DND-41 (cell line): ENCODE measurements around the gene ALG9.

Experiments
- ATAC-seq: fragments of 200-7000 bp; cut with Tn5 transposase; 3 replicates; pipeline ENCODE4 v1.9.1; 2021; ENCODE audit warnings: low read depth; ENCODE audit not compliant: insufficient read depth
- DNase-seq: peaks from one replicate; pipeline ENCODE4 v3.0.0-alpha.2; 2020
- H2AFZ ChIP-seq: 2 replicates; pipeline ENCODE4 v1.6.0; 2012; ENCODE audit warnings: low read depth, low read length
- H3K27ac ChIP-seq: 2 replicates; pipeline ENCODE4 v1.5.1; 2012; ENCODE audit warnings: low read length, inconsistent platforms
- H3K27me3 ChIP-seq: fragments of 200-600 bp; sonication (generic); 2 replicates; pipeline ENCODE4 v1.6.0; 2012; ENCODE audit warnings: low read length, mild to moderate bottlenecking, inconsistent platforms; ENCODE audit not compliant: insufficient read depth, poor library complexity
- H3K36me3 ChIP-seq: 2 replicates; pipeline ENCODE4 v1.5.1; 2012; ENCODE audit warnings: low read length, inconsistent platforms; ENCODE audit not compliant: insufficient read depth
- H3K4me1 ChIP-seq: 2 replicates; pipeline ENCODE4 v1.5.1; 2012; ENCODE audit warnings: mild to moderate bottlenecking, low read length; ENCODE audit not compliant: insufficient read depth
- H3K4me2 ChIP-seq: 2 replicates; pipeline ENCODE4 v1.6.0; 2012; ENCODE audit warnings: mild to moderate bottlenecking, moderate library complexity, low read length, inconsistent platforms; ENCODE audit not compliant: insufficient read depth
- H3K4me3 ChIP-seq, 2 experiments: fragments of 200-600 bp in 1 of 2; shearing (Covaris generic) in 1 of 2; 2 replicates each; pipeline ENCODE4 v1.5.1; 2012 to 2016; ENCODE audit warnings: inconsistent platforms in 2 of 2, low read length in 2 of 2, mild to moderate bottlenecking in 2 of 2, low read depth in 1 of 2, moderate library complexity in 1 of 2
- H3K79me2 ChIP-seq: 2 replicates; pipeline ENCODE4 v1.6.0; 2012; ENCODE audit warnings: low read length, inconsistent platforms; ENCODE audit not compliant: insufficient read depth
- H3K9ac ChIP-seq: 2 replicates; pipeline ENCODE4 v1.6.0; 2012; ENCODE audit warnings: low read depth, mild to moderate bottlenecking, inconsistent platforms, low read length, moderate library complexity
- H3K9me3 ChIP-seq: 2 replicates; pipeline ENCODE4 v1.5.1; 2012; ENCODE audit warnings: low read length, moderate library complexity, mild to moderate bottlenecking, inconsistent platforms; ENCODE audit not compliant: insufficient read depth, severe bottlenecking
- H4K20me1 ChIP-seq: 2 replicates; pipeline ENCODE4 v1.6.0; 2012; ENCODE audit warnings: low read length; ENCODE audit not compliant: insufficient read depth
- EZH2 ChIP-seq: IDR thresholded peaks from 3 replicates; pipeline ENCODE4 v1.6.1; 2012; ENCODE audit warnings: borderline replicate concordance, low read depth, mild to moderate bottlenecking, moderate library complexity, low read length, inconsistent platforms; ENCODE audit not compliant: severe bottlenecking
- TF ChIP-seq, protein P1 (sequence below): IDR thresholded peaks from 2 replicates; pipeline ENCODE4 v1.5.1; 2012; ENCODE audit warnings: borderline replicate concordance, low read length, moderate library complexity, mild to moderate bottlenecking; ENCODE audit not compliant: poor library complexity, severe bottlenecking; ENCODE audit errors: extremely low read depth

Gene ALG9

GRCh38 chr11:111840143-111840542, 31.2 kb downstream of the ALG9 start:
- H3K36me3 ChIP-seq, result peaks cover 55% of the 10 kb centered on the region

DNA sequence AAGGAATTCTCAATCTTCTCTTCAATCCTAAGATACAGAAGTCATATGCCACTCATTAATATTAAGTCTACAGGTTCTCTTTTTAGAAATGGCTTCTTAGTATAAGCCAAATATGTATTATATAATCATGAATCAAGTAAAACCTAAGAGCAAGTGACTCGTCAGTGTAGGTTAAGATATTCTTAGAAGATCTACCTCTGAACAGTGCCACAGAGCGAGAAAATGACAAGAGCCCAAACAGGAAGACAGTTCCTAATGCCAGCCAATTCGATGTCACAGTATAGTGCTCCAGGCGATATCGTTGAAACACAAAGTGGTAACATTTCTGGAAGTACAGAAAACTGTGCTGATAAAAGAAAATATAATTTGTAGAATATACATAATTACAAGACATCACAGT, 33.3 kb downstream of the ALG9 start:
- Histone ChIP-seq H3K79me2 (no peaks in the 10 kb centered on the region), H3K9ac (no peak overlapping the region), H3K4me2 (no peak overlapping the region), H3K27ac (no peak overlapping the region), H3K36me3 (peaks cover 58% of the 10 kb centered on the region), H3K27me3 (no peaks in the 10 kb centered on the region), H2AFZ (no peak overlapping the region), H4K20me1 (no peaks in the 10 kb centered on the region), H3K9me3 (no peaks in the 10 kb centered on the region), H3K4me1 (0 out of 2 replicates have a peak, but pooled peaks cover 2% of the 10 kb centered on the region), H3K4me3 (no peak overlapping the region)
- TF ChIP-seq, protein P1, sequence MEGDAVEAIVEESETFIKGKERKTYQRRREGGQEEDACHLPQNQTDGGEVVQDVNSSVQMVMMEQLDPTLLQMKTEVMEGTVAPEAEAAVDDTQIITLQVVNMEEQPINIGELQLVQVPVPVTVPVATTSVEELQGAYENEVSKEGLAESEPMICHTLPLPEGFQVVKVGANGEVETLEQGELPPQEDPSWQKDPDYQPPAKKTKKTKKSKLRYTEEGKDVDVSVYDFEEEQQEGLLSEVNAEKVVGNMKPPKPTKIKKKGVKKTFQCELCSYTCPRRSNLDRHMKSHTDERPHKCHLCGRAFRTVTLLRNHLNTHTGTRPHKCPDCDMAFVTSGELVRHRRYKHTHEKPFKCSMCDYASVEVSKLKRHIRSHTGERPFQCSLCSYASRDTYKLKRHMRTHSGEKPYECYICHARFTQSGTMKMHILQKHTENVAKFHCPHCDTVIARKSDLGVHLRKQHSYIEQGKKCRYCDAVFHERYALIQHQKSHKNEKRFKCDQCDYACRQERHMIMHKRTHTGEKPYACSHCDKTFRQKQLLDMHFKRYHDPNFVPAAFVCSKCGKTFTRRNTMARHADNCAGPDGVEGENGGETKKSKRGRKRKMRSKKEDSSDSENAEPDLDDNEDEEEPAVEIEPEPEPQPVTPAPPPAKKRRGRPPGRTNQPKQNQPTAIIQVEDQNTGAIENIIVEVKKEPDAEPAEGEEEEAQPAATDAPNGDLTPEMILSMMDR, result no peak
- TF ChIP-seq EZH2, result no peak
- ATAC-seq (no peak), DNase-seq (no peak)

More at GRCh38 chr11:111840143-111840542, 31.2 kb downstream of the ALG9 start:
- Histone ChIP-seq H3K27me3 (no peaks in the 10 kb centered on the region), H3K79me2 (no peaks in the 10 kb centered on the region), H3K4me2 (no peak overlapping the region), H3K27ac (no peak overlapping the region), H3K9ac (no peak overlapping the region), H2AFZ (no peak overlapping the region), H3K4me1 (0 out of 2 replicates have a peak, but pooled peaks cover 2% of the 10 kb centered on the region), H4K20me1 (no peaks in the 10 kb centered on the region), H3K9me3 (no peaks in the 10 kb centered on the region), H3K4me3 (no peak overlapping the region)
- ATAC-seq, result no peak
- TF ChIP-seq, protein P1, result no peak
- no peak for TF ChIP-seq EZH2
- no peak for DNase-seq

DNA sequence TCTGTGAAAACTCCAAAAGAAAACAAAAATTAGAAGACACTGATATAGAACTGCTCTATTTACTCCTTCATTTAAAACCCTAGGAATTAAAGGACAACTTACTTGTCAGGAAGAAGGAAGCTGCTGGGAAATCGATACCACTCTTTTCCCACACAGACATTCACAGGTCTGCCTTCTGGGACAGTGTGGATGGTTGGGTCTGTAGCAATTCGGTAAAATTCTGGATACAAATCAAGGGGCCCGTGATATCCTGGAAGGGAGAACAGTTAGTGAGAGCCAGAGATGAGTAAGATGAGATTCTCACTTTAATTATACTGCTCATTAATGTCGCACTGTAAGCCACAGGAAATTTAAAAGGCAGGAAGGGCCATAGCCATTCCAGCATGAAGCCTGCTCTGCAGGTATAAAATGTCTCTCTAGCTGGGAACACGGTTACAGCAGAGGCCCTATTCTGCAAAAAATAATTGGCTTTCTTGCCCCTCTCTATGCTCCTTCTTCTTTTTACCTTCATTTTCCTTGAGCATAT, 34.0 kb downstream of the ALG9 start:
- Histone ChIP-seq H3K4me3 (no peak overlapping the region), H3K9me3 (no peaks in the 10 kb centered on the region), H2AFZ (no peak overlapping the region), H3K4me2 (no peak overlapping the region), H3K27me3 (no peaks in the 10 kb centered on the region), H3K4me1 (0 out of 2 replicates have a peak, but pooled peaks cover 2% of the 10 kb centered on the region), H3K9ac (no peak overlapping the region), H3K79me2 (no peaks in the 10 kb centered on the region), H3K27ac (no peak overlapping the region), H3K36me3 (peaks cover 58% of the 10 kb centered on the region), H4K20me1 (no peaks in the 10 kb centered on the region)
- ATAC-seq (no peak), DNase-seq (no peak)
- no peak for TF ChIP-seq EZH2
- TF ChIP-seq, protein P1, result no peak

DNA sequence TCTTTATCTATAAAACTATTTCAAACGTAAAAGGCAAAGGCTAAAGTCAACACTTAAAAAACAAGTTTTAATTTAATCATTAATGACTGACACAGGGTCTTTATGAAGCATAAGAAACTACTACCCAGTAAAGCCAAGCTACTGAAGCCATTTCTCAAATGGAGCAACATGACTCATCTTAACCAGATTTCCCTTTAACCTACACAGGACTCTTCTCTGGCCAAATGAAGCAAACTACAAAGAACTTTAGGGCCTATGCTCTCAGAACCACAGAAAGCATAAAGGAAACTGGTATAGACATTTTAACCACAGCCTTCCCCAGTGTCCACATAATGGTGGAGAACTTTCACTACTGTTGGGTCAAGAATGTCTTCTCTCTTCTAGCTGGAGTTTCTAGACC, 34.7 kb downstream of the ALG9 start:
- Histone ChIP-seq H3K27me3 (no peaks in the 10 kb centered on the region), H3K4me1 (0 out of 2 replicates have a peak, but pooled peaks cover 2% of the 10 kb centered on the region), H3K9ac (no peak overlapping the region), H3K4me2 (no peak overlapping the region), H3K9me3 (no peaks in the 10 kb centered on the region), H3K4me3 (no peak overlapping the region), H3K36me3 (peaks cover 58% of the 10 kb centered on the region), H2AFZ (no peak overlapping the region), H4K20me1 (no peaks in the 10 kb centered on the region), H3K27ac (no peak overlapping the region), H3K79me2 (no peaks in the 10 kb centered on the region)
- no peak for ATAC-seq
- TF ChIP-seq EZH2, result no peak
- DNase-seq, result no peak
